Measurements from ENCODE around the gene KIF1A. TPM values are rescaled to one million over a fixed set of nuclear protein-coding genes. Genes with fewer than 3 reads are reported as not detected.

KIF1A gene
- polyA plus RNA-seq, 1 donor from 2014 or later, result 63.4 TPM

DNA sequence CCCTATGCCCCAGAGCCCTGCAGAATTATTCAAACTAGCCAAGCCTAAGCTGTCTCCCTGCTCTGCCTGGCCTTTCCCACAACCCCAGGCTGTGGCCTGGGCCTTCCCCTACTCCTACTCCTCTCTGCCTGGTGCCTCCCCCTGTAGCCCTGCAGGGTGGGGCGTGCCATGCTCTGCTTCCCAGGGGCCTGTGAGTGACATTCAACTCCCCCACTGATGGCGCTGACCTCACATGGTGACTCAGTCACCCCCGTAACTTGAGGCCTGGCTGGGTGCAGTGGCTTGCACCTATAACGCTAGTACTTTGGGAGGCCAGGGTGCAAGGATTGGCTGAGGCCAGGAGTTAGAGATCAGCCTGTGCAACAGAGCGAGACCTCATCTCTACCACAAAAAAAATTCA is 60.6 kb downstream of the KIF1A start:
- H3K9me3 ChIP-seq (ENCODE audit: low read length), result no peaks in the 10 kb centered on the region
- H4K20me1 ChIP-seq (ENCODE audit: insufficient read depth), result no peaks in the 10 kb centered on the region
- TF ChIP-seq EZH2 (IDR thresholded peaks at IDR 0.05; ENCODE audit: borderline replicate concordance, insufficient read depth, low read length, poor library complexity, severe bottlenecking) (no peak), RAD21 (conservative IDR thresholded peaks at IDR 0.05) (no peak), EP300 (conservative IDR thresholded peaks at IDR 0.05; ENCODE audit: poor library complexity, severe bottlenecking) (no peak)
- TF ChIP-seq, protein P1, sequence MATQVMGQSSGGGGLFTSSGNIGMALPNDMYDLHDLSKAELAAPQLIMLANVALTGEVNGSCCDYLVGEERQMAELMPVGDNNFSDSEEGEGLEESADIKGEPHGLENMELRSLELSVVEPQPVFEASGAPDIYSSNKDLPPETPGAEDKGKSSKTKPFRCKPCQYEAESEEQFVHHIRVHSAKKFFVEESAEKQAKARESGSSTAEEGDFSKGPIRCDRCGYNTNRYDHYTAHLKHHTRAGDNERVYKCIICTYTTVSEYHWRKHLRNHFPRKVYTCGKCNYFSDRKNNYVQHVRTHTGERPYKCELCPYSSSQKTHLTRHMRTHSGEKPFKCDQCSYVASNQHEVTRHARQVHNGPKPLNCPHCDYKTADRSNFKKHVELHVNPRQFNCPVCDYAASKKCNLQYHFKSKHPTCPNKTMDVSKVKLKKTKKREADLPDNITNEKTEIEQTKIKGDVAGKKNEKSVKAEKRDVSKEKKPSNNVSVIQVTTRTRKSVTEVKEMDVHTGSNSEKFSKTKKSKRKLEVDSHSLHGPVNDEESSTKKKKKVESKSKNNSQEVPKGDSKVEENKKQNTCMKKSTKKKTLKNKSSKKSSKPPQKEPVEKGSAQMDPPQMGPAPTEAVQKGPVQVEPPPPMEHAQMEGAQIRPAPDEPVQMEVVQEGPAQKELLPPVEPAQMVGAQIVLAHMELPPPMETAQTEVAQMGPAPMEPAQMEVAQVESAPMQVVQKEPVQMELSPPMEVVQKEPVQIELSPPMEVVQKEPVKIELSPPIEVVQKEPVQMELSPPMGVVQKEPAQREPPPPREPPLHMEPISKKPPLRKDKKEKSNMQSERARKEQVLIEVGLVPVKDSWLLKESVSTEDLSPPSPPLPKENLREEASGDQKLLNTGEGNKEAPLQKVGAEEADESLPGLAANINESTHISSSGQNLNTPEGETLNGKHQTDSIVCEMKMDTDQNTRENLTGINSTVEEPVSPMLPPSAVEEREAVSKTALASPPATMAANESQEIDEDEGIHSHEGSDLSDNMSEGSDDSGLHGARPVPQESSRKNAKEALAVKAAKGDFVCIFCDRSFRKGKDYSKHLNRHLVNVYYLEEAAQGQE (IDR thresholded peaks at IDR 0.05; ENCODE audit: borderline replicate concordance), result no peak
- H3K27ac ChIP-seq (ENCODE audit: low read length), result no peak overlapping the region
- H3K4me3 ChIP-seq (ENCODE audit: low read length), result no peak overlapping the region
- no peak overlapping the region for H2AFZ ChIP-seq (ENCODE audit: low read depth, low read length)
- no peaks in the 10 kb centered on the region for H3K36me3 ChIP-seq (ENCODE audit: insufficient read depth, low read length)
- H3K9ac ChIP-seq (ENCODE audit: low read length), result no peak overlapping the region
- no peaks in the 10 kb centered on the region for H3K79me2 ChIP-seq (replicated peaks; ENCODE audit: insufficient read depth, low read length)
- no peaks in the 10 kb centered on the region for H3F3A ChIP-seq (ENCODE audit: insufficient read depth, low read length, poor library complexity, severe bottlenecking)
- H3K4me2 ChIP-seq (ENCODE audit: low read length), result no peak overlapping the region
- no peaks in the 10 kb centered on the region for H3K9me2 ChIP-seq (ENCODE audit: insufficient read depth, low read length)
- H3K27me3 ChIP-seq (ENCODE audit: insufficient read depth, low read depth, low read length), result no peaks in the 10 kb centered on the region

DNA sequence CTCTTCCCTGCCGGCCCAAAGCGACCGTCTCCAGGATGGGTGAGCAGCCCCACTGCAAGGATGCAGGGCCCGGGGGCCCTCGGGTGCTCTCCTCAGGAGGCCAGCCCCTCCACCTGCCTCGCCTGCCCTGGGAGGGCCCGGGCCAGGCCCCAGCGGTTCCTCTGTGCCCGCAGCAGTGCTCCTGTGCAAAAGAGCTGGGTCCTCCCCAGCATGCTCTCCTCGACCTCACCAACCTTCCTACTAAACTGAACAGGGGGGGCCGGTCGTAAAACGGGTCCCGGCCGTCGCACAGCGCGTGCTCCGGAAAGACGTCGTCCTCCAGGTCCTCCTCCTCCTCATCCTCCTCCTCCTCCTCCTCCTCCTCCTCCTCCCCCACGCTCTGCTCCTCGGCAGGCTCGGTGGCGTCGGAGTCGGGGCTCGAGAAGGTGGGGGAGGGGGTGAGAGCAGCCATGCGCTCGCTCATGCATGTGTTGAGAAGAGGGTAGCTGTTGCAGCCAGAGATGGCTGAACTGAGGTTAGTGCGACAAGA is 62.9 kb downstream of the KIF1A start:
- Histone ChIP-seq H3K4me2 (ENCODE audit: low read length) (no peak overlapping the region), H3K36me3 (ENCODE audit: insufficient read depth, low read length) (peaks cover 5% of the 10 kb centered on the region), H4K20me1 (ENCODE audit: insufficient read depth) (no peaks in the 10 kb centered on the region), H3F3A (ENCODE audit: insufficient read depth, low read length, poor library complexity, severe bottlenecking) (no peaks in the 10 kb centered on the region), H3K79me2 (replicated peaks; ENCODE audit: insufficient read depth, low read length) (no peaks in the 10 kb centered on the region), H3K9ac (ENCODE audit: low read length) (no peak overlapping the region), H2AFZ (ENCODE audit: low read depth, low read length) (no peak overlapping the region), H3K27ac (ENCODE audit: low read length) (no peak overlapping the region), H3K27me3 (ENCODE audit: insufficient read depth, low read depth, low read length) (no peaks in the 10 kb centered on the region), H3K9me2 (ENCODE audit: insufficient read depth, low read length) (no peaks in the 10 kb centered on the region), H3K4me3 (ENCODE audit: low read length) (no peak overlapping the region), H3K9me3 (ENCODE audit: low read length) (no peaks in the 10 kb centered on the region)
- TF ChIP-seq, protein P1 (IDR thresholded peaks at IDR 0.05; ENCODE audit: borderline replicate concordance), result no peak
- TF ChIP-seq CTCF (IDR thresholded peaks at IDR 0.05; ENCODE audit: poor library complexity, severe bottlenecking) (no peak), TAF1 (IDR thresholded peaks at IDR 0.05; ENCODE audit: low read depth) (no peak), POLR2AphosphoS5 (IDR thresholded peaks at IDR 0.05) (no peak), MXI1 (conservative IDR thresholded peaks at IDR 0.05; ENCODE audit: poor library complexity, severe bottlenecking) (no peak), SMC3 (conservative IDR thresholded peaks at IDR 0.05; ENCODE audit: poor library complexity) (no peak), EP300 (conservative IDR thresholded peaks at IDR 0.05; ENCODE audit: poor library complexity, severe bottlenecking) (no peak), RAD21 (conservative IDR thresholded peaks at IDR 0.05) (no peak), EZH2 (IDR thresholded peaks at IDR 0.05; ENCODE audit: borderline replicate concordance, insufficient read depth, low read length, poor library complexity, severe bottlenecking) (no peak)
